Fibroblast of lung (primary cell): ENCODE data around the gene PSMD2.

Source experiments
- CTCF ChIP-seq, 2 donors: IDR thresholded peaks in 1 of 2; conservative IDR thresholded peaks in 1 of 2; 1 replicate in 1 of 2; 2 replicates in 1 of 2; pipeline ENCODE4 v1.5.1; 2011 to 2012; ENCODE audit warnings: low read length in 2 of 2, control low read depth in 1 of 2, inconsistent platforms in 1 of 2, low read depth in 1 of 2, mild to moderate bottlenecking in 1 of 2
- EZH2 ChIP-seq: IDR thresholded peaks from 2 replicates; pipeline ENCODE4 v1.5.1; 2012; ENCODE audit warnings: low read length, control low read depth, mild to moderate bottlenecking; ENCODE audit errors: missing control alignments

- no peak for TF ChIP-seq CTCF (conservative IDR thresholded peaks at IDR 0.05 in 1 of 2, IDR thresholded peaks at IDR 0.05 in 1 of 2; ENCODE audit: low read depth in 1 of 2, low read length in 2 of 2)
- no peak for TF ChIP-seq EZH2
Measured at GRCh38 chr3:184306341-184306972, 7.4 kb downstream of the PSMD2 start.
